Measurements from ENCODE around the gene SHFL. TPM values are rescaled to one million over a fixed set of nuclear protein-coding genes. Genes with fewer than 3 reads are reported as not detected.
A peak's percentile ranks its signal among the peaks of the same experiment; 100 is the strongest.

The SHFL gene
- total RNA-seq (2014; rRNA removed; shearing (Covaris generic); ENCODE audit: low replicate concordance) = 22.5 and 28.9 TPM in 2 replicates

- DNase-seq = peak; percentile 74
- Histone ChIP-seq H3K9me3 (0 out of 2 replicates have a peak, but pooled peaks cover 2% of the 10 kb centered on the region), H3K36me3 (peaks cover 10% of the 10 kb centered on the region), H3K4me3 (peak within 1 kb of the TSS; percentile 87), H3K27me3 (no peaks in the 10 kb centered on the region; the same call in 1 of the 2 replicates)
Measured at GRCh38 chr19:10085641-10086590, at the start of gene SHFL. Gene SHFL (plus strand): TSS chr19:10086317. CDS start chr19:10086428, 111 bp downstream.

- peaks cover 90% of the 10 kb centered on the region for H3K27me3 ChIP-seq
- no peak for DNase-seq
- no peaks in the 10 kb centered on the region for H3K9me3 ChIP-seq
- no peaks in the 10 kb centered on the region for H3K36me3 ChIP-seq
- H3K4me3 ChIP-seq = no peak overlapping the region
Measured at GRCh38 chr19:10036601-10037071, 49.5 kb upstream of the SHFL start.

DNA sequence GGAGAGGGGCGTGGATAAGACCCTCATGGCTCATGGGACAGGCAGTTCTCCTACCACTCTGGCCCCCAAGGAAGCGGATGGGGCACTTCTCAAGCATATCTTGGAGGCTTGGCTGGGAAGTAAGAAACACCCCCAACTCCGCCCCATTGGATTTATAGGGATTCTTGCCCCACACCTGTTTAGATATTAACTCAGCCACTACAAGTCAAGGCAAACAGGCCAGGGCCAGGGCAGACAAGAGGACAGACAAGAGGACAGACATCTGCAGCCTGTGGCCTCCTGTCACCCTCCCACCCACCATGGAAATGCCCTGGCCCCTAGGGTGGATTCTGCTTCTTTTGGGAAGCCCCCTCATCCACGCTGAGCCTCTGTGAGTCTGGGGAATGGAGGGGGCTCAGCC, 48.8 kb upstream of the SHFL start:
- Histone ChIP-seq H3K4me3 (no peak overlapping the region), H3K36me3 (no peaks in the 10 kb centered on the region), H3K27me3 (peaks cover 88% of the 10 kb centered on the region), H3K9me3 (no peaks in the 10 kb centered on the region)
- DNase-seq = no peak

DNA sequence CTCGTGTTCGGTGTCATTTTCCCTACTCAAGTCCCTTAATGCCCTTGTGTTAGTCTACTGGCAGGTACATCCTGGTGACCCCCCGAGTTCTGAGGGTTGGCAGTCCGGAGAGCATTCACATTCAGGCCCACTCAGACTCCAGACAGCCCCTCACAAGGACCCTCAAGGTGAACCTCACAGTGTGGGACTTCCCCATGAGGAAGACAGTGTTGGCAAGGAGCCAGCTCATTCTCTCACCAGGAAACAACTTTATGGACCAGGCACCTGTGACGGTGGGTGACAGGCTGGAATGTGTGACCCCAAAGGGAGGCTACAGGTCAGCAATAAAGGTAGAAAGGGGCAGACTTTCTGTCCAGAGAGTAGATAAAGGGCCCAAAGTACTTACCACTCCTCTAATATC, 48.3 kb upstream of the SHFL start:
- no peak overlapping the region for H3K4me3 ChIP-seq

DNA sequence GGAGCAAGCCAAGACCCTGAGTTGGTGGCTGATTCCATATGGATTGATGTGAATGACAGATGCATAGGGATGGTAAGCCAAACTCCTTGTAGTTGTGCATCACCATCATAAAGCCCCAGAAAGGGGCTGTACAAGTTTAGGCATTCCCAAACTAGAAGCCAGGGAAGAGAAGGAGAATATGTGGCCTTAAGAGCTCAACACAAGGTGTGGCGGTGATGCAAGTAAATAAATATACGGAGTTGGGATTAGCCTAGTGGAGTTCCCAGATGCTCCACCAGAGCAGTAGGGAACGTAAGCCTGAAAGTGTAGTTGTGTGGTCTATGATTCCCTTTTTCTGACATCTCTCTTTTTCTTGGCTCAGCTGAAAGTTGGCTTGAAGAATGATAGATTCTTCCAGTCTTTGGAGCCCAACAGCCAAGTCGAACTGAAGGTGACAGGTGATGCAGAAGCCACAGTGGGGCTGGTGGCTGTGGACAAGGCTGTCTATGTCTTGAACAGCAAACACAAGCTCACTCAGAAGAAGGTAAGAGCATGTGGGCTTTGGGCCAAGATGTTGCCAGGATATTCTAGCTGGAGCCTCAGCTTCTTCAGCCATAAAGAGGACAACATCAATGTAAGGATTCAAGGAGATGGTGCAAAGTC, 42.7 kb upstream of the SHFL start:
- DNase-seq = no peak
- Histone ChIP-seq H3K9me3 (peaks cover 3% of the 10 kb centered on the region; the same call in 1 of the 2 replicates), H3K36me3 (no peaks in the 10 kb centered on the region), H3K27me3 (peaks cover 83% of the 10 kb centered on the region), H3K4me3 (no peak overlapping the region)

More for the DNA sequence above, 48.3 kb upstream of the SHFL start:
- Histone ChIP-seq H3K9me3 (no peaks in the 10 kb centered on the region), H3K36me3 (no peaks in the 10 kb centered on the region), H3K27me3 (peaks cover 88% of the 10 kb centered on the region)
- no peak for DNase-seq

GRCh38 chr19:10044390-10044789, 41.7 kb upstream of the SHFL start:
- no peak for DNase-seq
- peaks cover 77% of the 10 kb centered on the region for H3K27me3 ChIP-seq
- H3K9me3 ChIP-seq = peaks cover 3% of the 10 kb centered on the region; the same call in 1 of the 2 replicates
- H3K36me3 ChIP-seq = no peaks in the 10 kb centered on the region
- no peak overlapping the region for H3K4me3 ChIP-seq

- Histone ChIP-seq H3K4me3 (no peak overlapping the region), H3K9me3 (peaks cover 3% of the 10 kb centered on the region; the same call in 1 of the 2 replicates), H3K27me3 (peaks cover 79% of the 10 kb centered on the region), H3K36me3 (no peaks in the 10 kb centered on the region)
- DNase-seq = no peak
Measured at GRCh38 chr19:10045371-10045770, 40.7 kb upstream of the SHFL start.

DNA sequence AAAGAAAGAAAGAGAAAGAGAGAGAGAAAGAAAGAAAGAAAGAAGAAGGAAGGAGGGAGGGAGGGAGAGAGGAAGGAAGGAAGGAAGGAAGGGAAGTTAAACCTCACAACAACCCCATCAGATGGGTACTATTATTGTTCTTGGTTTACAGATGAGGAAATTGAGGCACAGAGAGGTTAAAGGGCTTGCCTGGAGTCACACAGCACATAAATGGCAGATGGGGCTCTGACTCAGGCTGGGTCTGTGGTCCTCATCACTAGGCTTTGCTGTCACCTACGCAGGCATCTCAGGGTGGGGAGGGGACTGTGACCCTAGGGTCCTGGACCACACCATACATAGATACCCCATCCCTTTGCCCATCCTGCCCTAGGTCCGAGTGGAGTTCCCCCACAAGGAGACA, 36.5 kb upstream of the SHFL start:
- H3K36me3 ChIP-seq = no peaks in the 10 kb centered on the region
- peaks cover 3% of the 10 kb centered on the region; the same call in 1 of the 2 replicates for H3K9me3 ChIP-seq
- no peak overlapping the region for H3K4me3 ChIP-seq
- no peak for DNase-seq
- peaks cover 71% of the 10 kb centered on the region for H3K27me3 ChIP-seq

DNA sequence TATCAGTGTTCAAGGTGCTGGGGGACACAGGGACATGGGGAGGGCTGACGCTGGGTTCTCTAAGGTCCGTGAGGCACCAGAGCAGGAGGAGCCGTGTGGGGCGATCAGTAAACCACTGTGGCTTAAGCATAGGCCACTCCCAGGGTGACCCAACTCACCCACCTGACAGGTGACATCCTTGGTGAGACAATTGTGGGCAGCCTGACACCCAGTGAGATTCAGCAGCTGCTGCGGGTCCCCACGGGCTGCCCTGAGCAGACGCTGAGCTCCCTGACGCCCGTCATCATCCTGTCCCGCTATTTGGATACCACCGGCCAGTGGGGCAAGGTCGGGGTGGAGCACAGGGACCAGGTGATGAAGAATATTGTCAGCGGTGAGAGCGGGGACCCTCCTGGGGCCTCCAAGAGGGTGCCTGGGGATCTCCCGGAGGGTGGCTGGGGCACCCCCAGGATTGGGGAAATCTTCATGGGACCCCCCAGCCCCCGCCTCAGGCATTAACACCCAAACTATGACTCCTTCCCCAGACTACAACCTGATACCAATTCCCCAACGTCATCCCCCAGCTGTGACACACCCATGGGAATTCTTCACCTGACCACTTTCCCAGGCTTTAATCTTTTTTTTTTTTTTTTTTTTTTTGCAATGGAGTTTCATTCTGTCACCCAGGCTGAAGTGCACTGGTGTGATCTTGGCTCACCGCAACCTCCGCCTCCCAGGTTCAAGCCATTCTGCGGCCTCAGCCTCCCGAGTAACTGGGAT, 33.3 kb upstream of the SHFL start:
- Histone ChIP-seq H3K36me3 (no peaks in the 10 kb centered on the region), H3K27me3 (peaks cover 52% of the 10 kb centered on the region), H3K9me3 (no peaks in the 10 kb centered on the region), H3K4me3 (no peak overlapping the region)
- no peak for DNase-seq

GRCh38 chr19:10061717-10062310, 24.3 kb upstream of the SHFL start:
- Histone ChIP-seq H3K36me3 (no peaks in the 10 kb centered on the region), H3K4me3 (no peak overlapping the region), H3K9me3 (peaks cover 15% of the 10 kb centered on the region), H3K27me3 (peaks cover 61% of the 10 kb centered on the region)
- no peak for DNase-seq

DNA sequence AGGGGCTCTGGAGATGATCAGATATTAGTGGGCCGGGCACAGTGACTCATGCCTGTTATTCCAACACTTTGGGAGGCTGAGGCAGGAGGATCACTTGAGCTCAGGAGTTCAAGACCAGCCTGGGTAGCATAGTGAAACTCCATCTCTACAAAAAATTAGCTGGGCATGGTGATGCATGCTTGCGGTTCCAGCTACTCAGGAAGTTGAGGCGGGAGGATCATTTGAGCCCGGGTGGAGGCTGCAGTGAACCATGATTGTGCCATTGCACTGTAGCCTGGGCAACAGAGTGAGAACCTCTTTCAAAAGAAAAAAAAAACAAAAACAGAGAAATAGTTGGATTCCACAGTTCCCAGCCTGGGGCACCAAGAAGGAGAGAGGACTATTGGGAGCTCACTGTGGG, 17.9 kb upstream of the SHFL start:
- peaks cover 10% of the 10 kb centered on the region for H3K9me3 ChIP-seq
- no peak for DNase-seq
- H3K36me3 ChIP-seq = no peaks in the 10 kb centered on the region
- peaks cover 30% of the 10 kb centered on the region for H3K27me3 ChIP-seq
- H3K4me3 ChIP-seq = no peak overlapping the region

DNA sequence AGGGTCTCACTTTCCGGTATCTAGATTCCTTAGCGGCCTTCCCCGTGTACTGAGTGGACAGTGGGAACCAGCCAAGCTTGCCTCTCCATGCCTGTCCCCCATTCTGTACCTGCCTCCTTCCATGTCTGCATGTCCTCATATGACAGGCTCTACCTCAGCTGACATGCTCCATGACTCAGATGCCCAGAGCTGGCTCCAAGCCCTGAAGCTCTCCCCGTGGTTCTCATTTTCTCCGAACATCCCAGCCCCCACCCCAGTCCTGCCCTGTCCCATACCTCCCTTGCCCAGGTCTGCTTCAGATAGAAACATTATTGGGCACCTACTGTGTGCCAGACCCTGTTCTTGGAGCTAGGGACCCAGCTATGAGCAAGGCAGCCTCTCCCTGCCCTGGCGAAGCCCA, 17.1 kb upstream of the SHFL start:
- Histone ChIP-seq H3K9me3 (peaks cover 17% of the 10 kb centered on the region), H3K4me3 (no peak overlapping the region), H3K27me3 (peaks cover 24% of the 10 kb centered on the region), H3K36me3 (no peaks in the 10 kb centered on the region)
- DNase-seq = peak; percentile 39

DNA sequence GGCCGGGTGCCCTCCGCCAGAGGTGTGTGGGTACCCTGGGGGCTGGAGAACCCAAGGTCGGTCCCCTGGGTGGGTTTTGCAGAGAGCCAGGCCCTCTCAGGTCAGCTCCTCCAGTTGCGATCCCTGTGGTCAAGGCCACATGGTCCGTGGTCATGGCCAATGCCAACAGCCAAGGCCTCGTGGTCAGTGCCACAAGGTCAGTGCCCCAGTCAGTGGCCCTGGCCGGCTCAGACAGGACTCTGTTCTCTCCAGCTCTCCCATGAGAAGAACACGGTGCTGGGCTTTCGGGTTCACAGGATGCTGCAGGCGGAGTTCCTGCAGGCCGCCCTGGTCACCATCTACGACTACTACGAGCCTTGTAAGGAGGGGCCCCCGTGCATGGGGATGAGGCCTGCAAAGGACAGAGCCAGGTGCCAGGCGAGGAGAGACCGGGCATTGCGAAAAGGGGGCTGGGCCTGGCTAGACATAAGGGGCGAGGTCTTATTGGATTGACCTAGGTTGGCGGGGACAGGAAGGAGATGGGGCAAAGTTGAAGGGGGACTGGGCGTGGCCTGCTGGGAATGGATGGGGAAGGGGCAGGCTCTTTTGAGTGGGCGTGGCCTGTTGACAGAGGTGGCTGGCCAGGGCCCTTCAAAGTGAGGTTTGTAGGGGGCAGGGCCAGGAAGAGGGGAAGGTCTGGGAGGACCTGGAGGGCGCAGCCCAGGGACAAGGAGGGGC, 15.2 kb upstream of the SHFL start:
- Histone ChIP-seq H3K4me3 (no peak overlapping the region), H3K36me3 (no peaks in the 10 kb centered on the region), H3K9me3 (peaks cover 21% of the 10 kb centered on the region), H3K27me3 (peaks cover 12% of the 10 kb centered on the region)
- no peak for DNase-seq

DNA sequence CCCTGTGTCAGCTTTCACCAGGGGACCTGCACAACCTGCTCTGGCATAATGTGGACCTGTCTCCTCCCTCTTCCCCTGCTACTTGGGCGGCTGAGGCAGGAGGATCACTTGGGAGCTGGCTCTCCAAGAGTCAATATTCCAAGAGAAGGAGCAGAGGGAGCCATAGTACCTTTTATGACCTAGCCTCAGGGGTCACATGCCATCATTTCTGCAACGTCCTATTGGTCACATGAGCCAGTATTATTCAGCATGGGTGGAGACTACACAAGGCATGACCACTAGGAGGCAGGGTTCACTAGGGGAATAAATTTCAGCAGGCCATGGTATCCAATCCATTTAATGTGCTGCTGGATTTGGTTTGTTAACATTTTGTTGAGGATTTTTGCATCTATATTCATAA, 12.0 kb upstream of the SHFL start:
- Histone ChIP-seq H3K9me3 (peaks cover 22% of the 10 kb centered on the region), H3K4me3 (no peak overlapping the region), H3K27me3 (peaks cover 32% of the 10 kb centered on the region), H3K36me3 (no peaks in the 10 kb centered on the region)
- DNase-seq = no peak

- peaks cover 22% of the 10 kb centered on the region for H3K9me3 ChIP-seq
- H3K36me3 ChIP-seq = no peaks in the 10 kb centered on the region
- H3K4me3 ChIP-seq = no peak overlapping the region
- H3K27me3 ChIP-seq = peaks cover 36% of the 10 kb centered on the region
- DNase-seq = no peak
Measured at GRCh38 chr19:10076535-10076934, 9.6 kb upstream of the SHFL start.

DNA sequence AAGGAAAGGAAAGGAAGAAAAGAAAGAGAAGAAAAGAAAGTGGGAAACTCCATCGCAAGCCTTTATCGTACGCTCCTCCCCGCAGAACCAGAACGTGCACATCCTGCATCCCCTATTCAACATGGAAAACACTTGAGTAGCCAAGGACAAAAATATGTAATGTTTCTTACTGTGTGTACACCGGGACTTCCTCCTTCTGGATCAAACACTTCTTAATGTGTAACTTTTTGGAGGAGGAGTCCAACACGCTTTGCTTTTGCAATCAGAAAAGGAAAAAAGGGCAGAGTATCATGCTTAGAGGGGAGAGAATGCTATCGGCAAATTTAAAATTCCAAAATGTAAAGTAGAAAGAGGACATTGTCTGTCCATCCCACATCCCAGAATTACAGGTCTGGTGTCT, 7.8 kb upstream of the SHFL start:
- peaks cover 23% of the 10 kb centered on the region for H3K9me3 ChIP-seq
- no peak overlapping the region for H3K4me3 ChIP-seq
- no peaks in the 10 kb centered on the region for H3K36me3 ChIP-seq
- H3K27me3 ChIP-seq = peaks cover 35% of the 10 kb centered on the region
- no peak for DNase-seq
